A204.1 (cell line): ENCODE measurements around the gene SPIC.

ENCODE experiments used
- FAIRE-seq: peaks from 2 replicates; lab custom pipeline; 2012; peaks lifted over from hg19 to GRCh38; lab: Jason Lieb, UNC

Gene SPIC

DNA sequence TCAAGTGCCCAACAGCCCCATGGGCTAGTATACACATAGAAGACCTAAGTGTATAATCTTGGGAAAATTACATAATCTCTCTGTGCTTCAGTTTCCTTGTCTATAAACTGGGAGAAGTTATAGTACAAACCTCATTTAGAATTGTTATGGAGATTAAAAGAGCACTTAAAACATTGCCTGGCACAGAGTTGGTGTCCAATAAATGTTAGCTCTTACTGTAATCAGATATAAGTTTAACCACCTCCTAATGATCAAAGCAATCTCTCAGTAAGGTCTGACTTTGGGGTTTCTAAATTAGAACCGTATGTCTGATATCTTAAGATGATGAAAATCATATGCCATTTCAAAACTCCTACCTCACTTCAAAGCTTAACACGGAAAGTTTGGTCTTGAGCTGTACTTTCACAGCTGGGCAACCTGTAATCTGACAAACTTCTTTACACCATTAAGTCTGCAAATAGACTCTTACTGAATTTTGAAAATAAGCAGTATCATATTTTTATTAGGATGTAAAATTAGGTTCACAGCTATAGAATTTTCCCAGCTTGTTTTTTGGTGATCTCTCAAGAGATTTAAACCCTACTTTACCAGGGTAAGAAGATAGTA, 61.0 kb downstream of the SPIC start:
- no peak for FAIRE-seq
